D721Med (cell line): ENCODE measurements around the gene ZNF785.

ENCODE experiments used
- DNase-seq: peaks from one replicate; pipeline ENCODE4 v3.0.0; 2011; ENCODE audit warnings: low spot score; ENCODE audit not compliant: insufficient read length
- FAIRE-seq: peaks from 2 replicates; lab custom pipeline; 2011; peaks lifted over from hg19 to GRCh38; lab: Jason Lieb, UNC
- CTCF ChIP-seq: IDR thresholded peaks from 2 replicates; pipeline ENCODE4 v1.5.1; 2012; ENCODE audit warnings: mild to moderate bottlenecking, control low read depth; ENCODE audit not compliant: insufficient read depth; ENCODE audit errors: missing control alignments

The ZNF785 gene

GRCh38 chr16:30535106-30535776 is 50.3 kb downstream of the ZNF785 start:
- DNase-seq (no peak), FAIRE-seq (no peak)
- TF ChIP-seq CTCF = no peak

- TF ChIP-seq CTCF = no peak
- FAIRE-seq = no peak
- peak; percentile 96 for DNase-seq
Measured at GRCh38 chr16:30534368-30535105, 51.0 kb downstream of the ZNF785 start, which contains the start of gene ZNF747. Gene ZNF747 (minus strand): TSS chr16:30534858. CDS start chr16:30534679, 179 bp downstream.

- no peak for FAIRE-seq
Measured at GRCh38 chr16:30533748-30534367, 51.6 kb downstream of the ZNF785 start.

GRCh38 chr16:30533146-30533522 is 52.4 kb downstream of the ZNF785 start:
- DNase-seq (no peak), FAIRE-seq (no peak)
- no peak for TF ChIP-seq CTCF

More at GRCh38 chr16:30533748-30534367, 51.6 kb downstream of the ZNF785 start:
- TF ChIP-seq CTCF = no peak
- DNase-seq = no peak

- TF ChIP-seq CTCF = no peak
- no peak for DNase-seq
- no peak for FAIRE-seq
Measured at GRCh38 chr16:30532285-30533145, 53.0 kb downstream of the ZNF785 start.
